Epidermal melanocyte (primary cell): Measurements from ENCODE around the gene SLC34A1.

Experiments used
- DNase-seq: peaks from one replicate; pipeline ENCODE4 v3.0.0; 2011; ENCODE audit warnings: low spot score; ENCODE audit not compliant: insufficient read length

SLC34A1 gene

DNA sequence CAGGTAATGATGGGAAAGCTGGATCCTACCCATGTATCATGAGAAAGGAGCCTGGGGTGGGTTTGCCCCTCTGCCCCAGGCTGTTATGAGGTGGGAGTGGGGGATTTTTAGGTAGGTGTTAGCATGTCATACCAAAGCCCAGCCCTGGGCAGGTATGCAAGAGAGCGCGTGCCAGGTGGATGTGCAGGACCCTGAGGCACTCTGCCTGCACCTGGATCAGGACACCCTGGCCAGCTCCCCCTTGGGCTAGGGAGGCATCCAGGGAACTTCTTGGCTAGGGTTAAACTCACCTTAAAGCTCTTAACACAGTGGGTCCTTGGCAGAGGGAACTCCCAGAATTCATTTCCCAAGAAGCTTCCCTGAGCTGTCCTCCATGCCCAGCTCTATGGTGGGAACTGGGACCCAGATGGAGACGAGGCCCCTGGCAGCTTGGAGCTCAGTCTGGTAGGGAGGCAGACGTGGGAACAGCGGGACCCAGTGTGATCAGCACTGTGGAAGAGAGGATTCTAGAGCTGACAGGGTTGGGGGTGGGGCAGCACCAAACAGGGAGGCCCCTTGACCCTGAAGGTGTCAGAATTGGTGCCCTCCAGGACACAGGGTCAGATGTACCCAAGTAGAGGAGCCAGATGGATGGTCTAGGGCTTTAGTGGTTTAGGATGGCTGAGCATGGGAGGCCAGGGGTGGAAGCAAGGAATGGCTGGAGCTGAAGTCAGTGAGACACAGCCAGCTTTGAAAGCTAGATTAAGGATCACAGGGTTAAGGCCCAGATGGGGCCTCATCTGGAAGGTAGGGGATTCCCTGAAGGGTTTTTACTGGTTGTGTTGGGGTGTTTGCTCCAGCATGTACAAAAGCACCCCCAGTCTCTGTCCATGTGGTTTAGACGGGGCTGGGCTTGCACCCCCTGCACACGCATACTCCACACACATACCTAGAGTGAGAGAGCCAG, 60.1 kb downstream of the SLC34A1 start:
- no peak for DNase-seq

DNA sequence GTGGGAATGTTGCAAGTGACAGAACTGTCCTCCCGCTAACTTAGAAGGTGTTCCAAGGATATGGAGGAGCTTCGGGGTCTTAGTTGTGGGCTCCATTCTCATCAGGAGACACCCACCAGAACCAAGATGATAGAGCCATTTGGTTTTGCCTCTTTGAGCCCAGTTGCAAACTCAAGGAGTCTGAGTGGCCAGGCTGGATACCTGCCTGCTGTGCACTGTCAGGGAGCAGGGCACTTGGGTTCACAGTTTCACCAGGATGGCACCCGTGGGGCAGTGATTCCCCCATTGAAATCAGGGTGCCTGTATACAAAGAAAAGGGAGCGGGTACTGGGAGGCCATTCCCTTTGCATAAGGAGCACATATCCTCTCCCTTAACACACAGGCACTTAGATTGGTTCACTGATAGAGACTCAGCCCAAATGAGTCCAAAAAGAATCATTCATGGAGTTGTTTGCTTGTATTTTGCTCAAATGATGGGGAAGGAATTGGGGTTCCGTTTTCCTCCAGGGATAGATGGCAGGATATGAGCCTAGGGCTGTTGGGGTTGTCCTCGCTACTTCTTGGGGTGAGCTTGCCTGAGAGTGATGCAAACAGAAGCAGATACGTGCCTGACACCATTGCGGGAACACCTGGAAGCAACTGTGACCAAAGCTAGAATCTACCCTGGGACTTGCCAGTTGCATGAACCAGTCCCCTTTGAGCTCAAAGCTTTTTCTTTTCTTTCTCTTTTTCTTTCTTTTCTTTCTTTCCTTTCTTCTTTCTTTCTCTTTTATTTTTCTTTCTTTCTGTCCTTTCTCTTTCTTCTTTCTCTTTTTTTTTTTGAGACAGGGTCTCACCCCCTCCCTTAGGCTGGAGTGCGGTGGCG, 61.0 kb downstream of the SLC34A1 start:
- DNase-seq: no peak

DNA sequence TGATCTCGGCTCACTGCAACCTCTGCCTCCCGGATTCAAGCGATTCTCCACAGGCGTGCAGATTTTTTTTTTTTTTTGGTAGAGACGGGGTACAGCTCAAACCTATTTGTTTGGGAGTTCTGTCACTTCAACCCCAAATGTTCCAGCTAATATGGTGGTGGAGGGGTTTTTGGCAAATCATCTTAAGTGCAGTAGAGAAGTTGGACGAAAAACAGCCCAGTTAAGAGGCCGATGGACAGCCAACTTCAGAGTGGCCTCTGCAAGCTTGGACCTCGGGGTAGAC, 61.6 kb downstream of the SLC34A1 start:
- DNase-seq: no peak

DNA sequence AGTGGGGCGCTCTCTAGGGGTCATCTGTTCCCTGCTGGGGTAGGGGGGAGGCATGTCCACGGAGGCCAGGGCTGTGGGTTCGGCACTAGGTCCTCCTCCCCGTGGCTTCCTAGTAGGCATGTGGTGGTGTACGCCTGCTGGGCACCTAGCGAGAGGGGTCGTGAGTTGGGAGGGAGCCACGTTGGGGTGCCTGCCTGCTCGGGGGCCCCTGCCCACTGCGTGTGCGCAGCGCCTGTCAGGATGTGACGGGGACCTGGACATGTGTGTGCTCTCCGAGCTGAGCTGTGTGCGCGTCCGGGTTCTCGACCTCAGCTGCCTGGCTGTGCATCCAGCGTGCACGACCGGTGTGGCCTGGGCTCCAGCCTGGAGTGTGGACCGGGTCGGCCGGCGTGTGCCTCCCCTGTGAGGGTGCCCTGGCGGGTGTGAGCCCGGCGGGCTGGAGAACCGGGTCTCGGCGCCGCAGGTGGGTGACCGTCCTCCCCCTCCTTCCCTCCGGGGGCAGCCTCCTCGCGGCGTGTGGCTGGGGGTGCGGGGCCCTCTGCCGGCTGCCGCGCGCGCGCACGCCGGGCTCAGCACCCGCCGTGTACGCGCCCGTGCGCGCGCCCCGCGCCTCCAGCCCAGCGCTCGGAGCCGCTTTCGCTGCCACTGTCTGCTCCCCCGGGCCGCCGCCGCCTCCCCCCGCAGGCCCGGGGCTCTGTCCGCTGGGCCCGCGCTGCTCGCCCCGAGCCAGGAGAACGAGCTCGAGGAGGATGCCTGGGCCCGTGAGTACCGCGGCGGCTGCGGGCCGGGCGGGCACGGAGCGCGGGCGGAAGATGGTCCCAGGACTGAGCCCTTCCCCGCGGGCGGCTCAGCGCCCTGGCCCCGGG, 62.2 kb downstream of the SLC34A1 start, which contains the start of gene PRR7:
Gene PRR7 (plus strand): TSS at position 615 of the 866 bp plus-strand sequence. CDS start 8,254 bp downstream, outside the sequence.
- peak; percentile 75 for DNase-seq

DNA sequence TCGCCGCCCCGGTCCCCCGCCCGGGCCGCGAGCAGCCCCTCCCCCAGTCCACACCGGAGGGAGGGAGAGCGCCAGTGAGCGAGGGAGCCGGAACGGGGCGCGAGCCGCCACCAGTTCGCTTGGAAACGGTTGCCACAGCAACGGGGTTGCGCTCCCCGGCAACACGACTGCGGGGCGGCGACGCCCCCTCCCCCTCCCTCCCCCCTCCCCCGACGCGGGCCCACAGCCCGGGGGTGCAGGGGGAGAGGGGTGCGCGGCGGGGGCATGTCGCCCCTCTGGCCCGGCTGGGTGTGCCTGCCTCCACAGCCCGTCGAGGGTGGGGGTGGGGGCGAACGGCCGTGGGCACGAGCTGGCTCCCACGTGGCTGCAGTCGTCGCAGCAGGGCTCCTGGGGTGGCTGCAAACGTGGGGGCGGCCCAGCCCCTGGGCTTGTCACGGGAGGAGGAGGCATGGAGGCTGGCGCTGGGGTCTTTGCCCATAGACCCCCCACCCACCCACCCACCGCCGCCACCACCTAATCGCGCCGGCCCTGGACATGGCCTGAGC, 62.9 kb downstream of the SLC34A1 start:
- DNase-seq: no peak

DNA sequence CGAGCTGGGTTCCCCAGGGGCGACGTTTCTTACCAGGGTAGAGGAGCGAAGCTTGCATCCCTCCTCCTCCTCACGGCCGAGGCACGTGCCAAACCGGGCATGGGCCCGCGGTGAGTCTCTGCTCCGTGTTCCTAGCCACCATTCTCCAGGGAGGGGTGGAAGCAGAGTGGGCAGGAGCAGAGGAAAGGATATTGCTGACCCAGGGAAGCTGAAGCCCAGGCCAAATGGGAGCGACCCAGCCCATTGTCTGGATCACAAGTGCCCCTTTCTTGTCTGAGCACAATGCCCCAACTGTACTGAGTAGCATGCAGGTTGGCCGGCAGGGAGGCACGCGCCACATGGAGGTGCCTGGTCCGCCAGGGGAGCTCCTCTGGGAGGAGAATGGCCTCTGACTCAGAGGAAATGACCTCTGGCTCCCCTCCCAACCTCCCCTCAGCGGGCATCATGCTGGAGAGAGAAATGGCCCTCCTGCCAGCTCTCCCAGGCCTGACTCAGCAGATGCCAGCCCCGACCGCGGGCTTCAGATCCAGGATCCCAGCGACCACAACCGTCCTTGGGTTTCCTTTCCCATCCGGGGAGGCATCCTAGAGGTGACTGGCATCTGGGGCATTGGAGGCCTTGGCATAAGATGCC, 63.5 kb downstream of the SLC34A1 start:
- no peak for DNase-seq
